Measurements from ENCODE around the gene PARP15. TPM values are rescaled to one million over a fixed set of nuclear protein-coding genes. Genes with fewer than 3 reads are reported as not detected.

The PARP15 gene
- total and polyA plus RNA-seq, 2 of the 4 experiments (the other 2 are of a cell fraction) = 0.10 TPM; not detected in 1

DNA sequence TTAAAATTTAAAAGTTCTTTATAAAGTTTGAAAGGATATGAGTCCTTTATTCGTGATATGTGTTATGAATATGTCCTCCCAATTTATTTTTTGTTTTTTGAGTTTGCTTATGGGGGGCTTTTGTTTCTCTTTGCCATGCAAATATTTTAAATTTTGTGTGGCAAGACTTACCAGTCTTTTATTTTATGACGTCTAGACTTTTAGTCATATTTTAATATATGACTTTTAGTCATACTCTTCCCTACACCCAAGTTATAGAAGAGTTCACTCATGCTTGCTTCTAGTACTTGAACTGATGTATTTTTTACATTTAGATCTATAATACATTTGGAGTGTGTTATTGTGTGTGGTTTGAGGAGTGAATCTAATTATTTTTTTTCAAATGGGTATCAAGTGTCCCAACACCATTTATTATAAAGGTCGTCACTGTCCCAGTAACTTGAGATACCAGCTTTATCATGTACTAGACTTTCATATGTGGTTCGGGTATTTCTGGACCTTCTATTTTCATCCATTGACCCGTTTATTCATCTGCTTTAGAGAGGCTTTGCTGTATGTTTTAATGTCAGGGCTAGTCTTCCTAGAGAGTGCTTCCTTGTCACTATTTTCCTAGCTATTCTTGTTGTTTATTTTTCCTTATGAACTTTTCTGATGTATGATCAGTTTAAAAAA lies 755 bp downstream of the PARP15 start:
- Histone ChIP-seq H4K20me1 (ENCODE audit: insufficient read depth, low read length) (no peaks in the 10 kb centered on the region), H2BK15ac (ENCODE audit: low read depth, low read length) (no peak overlapping the region), H3K9me1 (ENCODE audit: insufficient read depth, low read length) (no peaks in the 10 kb centered on the region), H3K14ac (replicated peaks; ENCODE audit: low read depth, low read length) (no peak overlapping the region), H3K9me3 (ENCODE audit: control insufficient read depth, insufficient read depth, low read length) (peaks cover 6% of the 10 kb centered on the region), H2BK120ac (ENCODE audit: low read depth, low read length) (no peak overlapping the region), H3K4me2 (ENCODE audit: low read depth, low read length) (no peak overlapping the region; the same call in 1 of the 2 replicates), H3K4me3 (ENCODE audit: insufficient read depth, low read depth, low read length) (no peak overlapping the region), H3K27ac (ENCODE audit: insufficient read depth, low read length) (no peak overlapping the region), H3K18ac (ENCODE audit: low read depth, low read length) (no peak overlapping the region), H3K27me3 (ENCODE audit: control insufficient read depth, insufficient read depth, low read length) (no peaks in the 10 kb centered on the region), H2AK9ac (replicated peaks; ENCODE audit: low read depth, low read length, poor library complexity) (no peak overlapping the region), H2BK5ac (ENCODE audit: low read depth, low read length, poor library complexity, severe bottlenecking) (no peak overlapping the region), H3K56ac (ENCODE audit: extremely low read depth, insufficient read depth, low read length) (0 out of 2 replicates have a peak overlapping the region, but pooled peaks have one; percentile 4), H2AFZ (replicated peaks; ENCODE audit: low read length, poor library complexity) (no peak overlapping the region), H3K36me3 (ENCODE audit: control insufficient read depth, insufficient read depth, low read length) (no peaks in the 10 kb centered on the region), H3K79me1 (ENCODE audit: low read depth in 1 of 2, low read length in 2 of 2) (no peaks in the 10 kb centered on the region), H3K4ac (ENCODE audit: low read depth, low read length) (no peak overlapping the region), H3K23ac (ENCODE audit: low read depth, low read length) (no peak overlapping the region), H2BK20ac (ENCODE audit: low read depth, low read length) (no peak overlapping the region), H4K8ac (ENCODE audit: low read depth in 2 of 2, low read length in 2 of 2) (no peak overlapping the region), H3K4me1 (ENCODE audit: control insufficient read depth, insufficient read depth, low read length) (peaks cover 4% of the 10 kb centered on the region; the same call in 1 of the 2 replicates), H3K9ac (ENCODE audit: low read depth, low read length) (no peak overlapping the region), H4K5ac (ENCODE audit: low read depth, low read length) (no peak overlapping the region), H4K91ac (ENCODE audit: insufficient read depth, low read depth, low read length) (no peak overlapping the region), H2AK5ac (ENCODE audit: low read depth, low read length) (no peak overlapping the region)
- DNase-seq (no peak), ATAC-seq (ENCODE audit: low read depth) (no peak)
- in situ Hi-C loops (cut with MboI; ENCODE audit: low sequenced_read_pairs) (no loop called here), intact Hi-C loops (cut with micrococcal nuclease) (no loop called here), dilution Hi-C loops (cut with HindIII; ENCODE audit: low sequenced_read_pairs, unreplicated experiment) (no loop called here)
- no peak for TF ChIP-seq ELK1 (IDR thresholded peaks at IDR 0.05; ENCODE audit: borderline replicate concordance, low read depth, low read length)
- TF ChIP-seq SMC3 (IDR thresholded peaks at IDR 0.05; ENCODE audit: low read depth, low read length) = no peak
- TF ChIP-seq MAFK (IDR thresholded peaks at IDR 0.05; ENCODE audit: low read depth, low read length) = no peak
- no peak for TF ChIP-seq POLR2A (IDR thresholded peaks at IDR 0.05; ENCODE audit: low read depth, low read length)
- TF ChIP-seq BHLHE40 (IDR thresholded peaks at IDR 0.05; ENCODE audit: low read depth, low read length) = no peak
- no peak for TF ChIP-seq MXI1 (IDR thresholded peaks at IDR 0.05; ENCODE audit: borderline replicate concordance, low read depth, low read length)
- TF ChIP-seq CTCF (conservative IDR thresholded peaks at IDR 0.05; ENCODE audit: low read depth, low read length) = no peak
- TF ChIP-seq NFE2L2 (IDR thresholded peaks at IDR 0.05; ENCODE audit: low read depth, low read length) = no peak
- no peak for TF ChIP-seq RCOR1 (IDR thresholded peaks at IDR 0.05; ENCODE audit: insufficient replicate concordance, low read length)
- TF ChIP-seq CEBPB (IDR thresholded peaks at IDR 0.05; ENCODE audit: low read depth, low read length) = no peak
- TF ChIP-seq, protein P1, sequence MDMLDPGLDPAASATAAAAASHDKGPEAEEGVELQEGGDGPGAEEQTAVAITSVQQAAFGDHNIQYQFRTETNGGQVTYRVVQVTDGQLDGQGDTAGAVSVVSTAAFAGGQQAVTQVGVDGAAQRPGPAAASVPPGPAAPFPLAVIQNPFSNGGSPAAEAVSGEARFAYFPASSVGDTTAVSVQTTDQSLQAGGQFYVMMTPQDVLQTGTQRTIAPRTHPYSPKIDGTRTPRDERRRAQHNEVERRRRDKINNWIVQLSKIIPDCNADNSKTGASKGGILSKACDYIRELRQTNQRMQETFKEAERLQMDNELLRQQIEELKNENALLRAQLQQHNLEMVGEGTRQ (IDR thresholded peaks at IDR 0.05; ENCODE audit: low read depth, low read length) = no peak
- no peak for TF ChIP-seq RAD21 (IDR thresholded peaks at IDR 0.05; ENCODE audit: low read length)
- TF ChIP-seq MAZ (IDR thresholded peaks at IDR 0.05; ENCODE audit: borderline replicate concordance, low read depth, low read length) = no peak
- TF ChIP-seq RFX5 (IDR thresholded peaks at IDR 0.05; ENCODE audit: low read depth, low read length) = no peak
- no peak for TF ChIP-seq FOS (IDR thresholded peaks at IDR 0.05; ENCODE audit: low read depth, low read length)
- TF ChIP-seq CHD1 (IDR thresholded peaks at IDR 0.05; ENCODE audit: low read depth, low read length) = no peak
- BruUV-seq (replicated peaks) = no TSS peak
- CTCF ChIA-PET = interaction anchor here (0.6 kb wide), 1 partner anchor 230 kb away, joined by 3 read pairs; no protein-coding TSS in a partner anchor
- WGBS, 2 experiments (ENCODE audit: extremely low coverage in 2 of 2, insufficient read length in 1 of 2) = no CpG with 5 or more reads among the region's 5 CpGs
- POLR2A ChIA-PET (ENCODE audit: unreplicated experiment) = interaction anchor here (0.9 kb wide), 1 partner anchor 9 kb away, joined by 5 read pairs; no protein-coding TSS in a partner anchor
